Caco-2 (cell line): ENCODE measurements around the gene ZNF385C. TPM values are rescaled to one million over a fixed set of nuclear protein-coding genes. Genes with fewer than 3 reads are reported as not detected.

Experiments
- BruUV-seq: library from RNA; stranded (reverse); fragments of 400-500 nt; replicated peaks from 2 replicates; lab custom pipeline; 2021; lab: Mats Ljungman, UMichigan
- CTCF ChIA-PET: fragments of 300-600 bp; sonication (Branson Sonifier 250); formaldehyde crosslinking; loops from one replicate; lab custom pipeline; 2022; ENCODE audit warnings: antibody characterized with exemption; lab: Charles Lee
- POLR2A ChIA-PET: fragments of 300-600 bp; sonication (Branson Sonifier 250); formaldehyde crosslinking; loops from one replicate; lab custom pipeline; 2022; ENCODE audit warnings: antibody characterized with exemption; lab: Charles Lee
- DNase-seq, 2 experiments: peaks; one replicate each; pipeline versions ENCODE4 v3.0.0 to v3.0.0-alpha.2; 2020 to 2022
- H3K27me3 ChIP-seq: replicated peaks from 2 replicates; pipeline ENCODE4 v1.6.0; 2011; ENCODE audit warnings: low read length; ENCODE audit not compliant: control insufficient read depth, insufficient read depth
- H3K36me3 ChIP-seq: 2 replicates; pipeline ENCODE4 v1.5.1; 2011; ENCODE audit warnings: low read length; ENCODE audit not compliant: control insufficient read depth, insufficient read depth
- H3K4me1 ChIP-seq: fragments of 250-450 bp; sonication (Bioruptor Pico); 2 replicates; pipeline ENCODE4 v1.5.1; 2020; ENCODE audit warnings: mild to moderate bottlenecking
- H3K4me3 ChIP-seq: 2 replicates; pipeline ENCODE4 v1.5.1; 2011; ENCODE audit warnings: low read depth, mild to moderate bottlenecking, control low read depth, low read length
- H3K9me3 ChIP-seq: fragments of 250-450 bp; sonication (Bioruptor Pico); 2 replicates; pipeline ENCODE4 v1.5.1; 2020; ENCODE audit warnings: mild to moderate bottlenecking, moderate library complexity
- H3K27ac Mint-ChIP-seq: one replicate; pipeline ENCODE4 v1.8.0; 2022; ENCODE audit warnings: mixed read lengths; ENCODE audit not compliant: unreplicated experiment
- H3K27me3 Mint-ChIP-seq: one replicate; pipeline ENCODE4 v1.8.0; 2022; ENCODE audit warnings: mixed read lengths; ENCODE audit not compliant: insufficient read depth, unreplicated experiment
- H3K36me3 Mint-ChIP-seq: one replicate; pipeline ENCODE4 v1.8.0; 2022; ENCODE audit warnings: mild to moderate bottlenecking, mixed read lengths; ENCODE audit not compliant: insufficient read depth, unreplicated experiment
- H3K4me1 Mint-ChIP-seq: one replicate; pipeline ENCODE4 v1.8.0; 2022; ENCODE audit warnings: low read depth, mixed read lengths; ENCODE audit not compliant: unreplicated experiment
- H3K4me3 Mint-ChIP-seq: one replicate; pipeline ENCODE4 v1.8.0; 2022; ENCODE audit warnings: mild to moderate bottlenecking, moderate library complexity, mixed read lengths; ENCODE audit not compliant: unreplicated experiment
- H3K9me3 Mint-ChIP-seq: one replicate; pipeline ENCODE4 v1.8.0; 2022; ENCODE audit warnings: mixed read lengths; ENCODE audit not compliant: unreplicated experiment
- intact Hi-C: fragments of 100-400 bp; cut with micrococcal nuclease; formaldehyde crosslinking; loops from one replicate; pipeline ENCODE4 v1.10.0; 2022; ENCODE audit not compliant: unreplicated experiment
- total RNA-seq: library from RNA; stranded (reverse); gene quantifications from 2 replicates; pipeline ENCODE4 v1.2.3, GENCODE V29; 2022
- TF ChIP-seq, protein P1 (sequence below), 2 experiments: fragments of 200-600 bp in 1 of 2; IDR thresholded peaks; 1 replicate in 1 of 2; 2 replicates in 1 of 2; pipeline versions ENCODE4 v1.5.1 to v1.8.0; 2011 to 2022; ENCODE audit warnings: antibody characterized with exemption in 1 of 2, control low read depth in 1 of 2, inconsistent platforms in 1 of 2, low read depth in 1 of 2, low read length in 1 of 2, mild to moderate bottlenecking in 1 of 2, moderate library complexity in 1 of 2; ENCODE audit not compliant: insufficient read depth in 1 of 2, severe bottlenecking in 1 of 2, unreplicated experiment in 1 of 2

ZNF385C gene
- total RNA-seq, 1 experiment from 2014 or later: 1.5 TPM

DNA sequence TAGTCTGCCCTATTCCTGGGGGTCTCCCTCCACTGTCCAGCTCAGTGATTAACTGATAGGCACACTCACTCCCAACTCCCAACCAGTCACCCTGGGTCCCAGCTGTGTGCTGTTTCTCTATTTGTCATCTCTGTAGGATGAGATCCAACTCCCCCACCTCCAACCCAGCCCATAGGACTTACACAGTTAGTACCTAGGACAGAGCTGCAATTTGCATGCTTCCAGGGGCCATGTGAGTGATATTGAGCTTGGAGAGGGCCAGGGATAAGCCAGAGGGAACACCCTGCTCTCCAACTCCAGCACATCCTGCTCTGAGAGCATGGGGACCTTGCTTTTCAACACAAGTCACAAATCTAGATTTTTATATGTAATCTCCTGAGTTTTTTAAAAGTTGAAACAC is 56.7 kb downstream of the ZNF385C start:
- H3K27me3 Mint-ChIP-seq: no peaks in the 10 kb centered on the region
- no TSS peak for BruUV-seq
- peaks cover 1% of the 10 kb centered on the region for H3K36me3 ChIP-seq
- no peaks in the 10 kb centered on the region for H3K36me3 Mint-ChIP-seq
- intact Hi-C loops: no loop called here
- POLR2A ChIA-PET: no interaction called here
- H3K27me3 ChIP-seq: no peaks in the 10 kb centered on the region
- no peak overlapping the region for H3K27ac Mint-ChIP-seq
- no peaks in the 10 kb centered on the region for H3K4me1 Mint-ChIP-seq
- H3K4me3 ChIP-seq: no peak overlapping the region
- CTCF ChIA-PET: interaction anchor here (0.7 to 1.5 kb wide), 3 partner anchors 11 to 40 kb away, joined by 4 to 5 read pairs (median 4); no protein-coding TSS in a partner anchor
- no peak overlapping the region for H3K4me3 Mint-ChIP-seq
- H3K9me3 ChIP-seq: no peaks in the 10 kb centered on the region
- TF ChIP-seq, protein P1, sequence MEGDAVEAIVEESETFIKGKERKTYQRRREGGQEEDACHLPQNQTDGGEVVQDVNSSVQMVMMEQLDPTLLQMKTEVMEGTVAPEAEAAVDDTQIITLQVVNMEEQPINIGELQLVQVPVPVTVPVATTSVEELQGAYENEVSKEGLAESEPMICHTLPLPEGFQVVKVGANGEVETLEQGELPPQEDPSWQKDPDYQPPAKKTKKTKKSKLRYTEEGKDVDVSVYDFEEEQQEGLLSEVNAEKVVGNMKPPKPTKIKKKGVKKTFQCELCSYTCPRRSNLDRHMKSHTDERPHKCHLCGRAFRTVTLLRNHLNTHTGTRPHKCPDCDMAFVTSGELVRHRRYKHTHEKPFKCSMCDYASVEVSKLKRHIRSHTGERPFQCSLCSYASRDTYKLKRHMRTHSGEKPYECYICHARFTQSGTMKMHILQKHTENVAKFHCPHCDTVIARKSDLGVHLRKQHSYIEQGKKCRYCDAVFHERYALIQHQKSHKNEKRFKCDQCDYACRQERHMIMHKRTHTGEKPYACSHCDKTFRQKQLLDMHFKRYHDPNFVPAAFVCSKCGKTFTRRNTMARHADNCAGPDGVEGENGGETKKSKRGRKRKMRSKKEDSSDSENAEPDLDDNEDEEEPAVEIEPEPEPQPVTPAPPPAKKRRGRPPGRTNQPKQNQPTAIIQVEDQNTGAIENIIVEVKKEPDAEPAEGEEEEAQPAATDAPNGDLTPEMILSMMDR (IDR thresholded peaks at IDR 0.05; ENCODE audit: insufficient read depth in 1 of 2, low read depth in 1 of 2, low read length in 1 of 2, severe bottlenecking in 1 of 2, unreplicated experiment in 1 of 2): no peak
- no peaks in the 10 kb centered on the region for H3K9me3 Mint-ChIP-seq
- no peak for DNase-seq
- no peaks in the 10 kb centered on the region for H3K4me1 ChIP-seq

DNA sequence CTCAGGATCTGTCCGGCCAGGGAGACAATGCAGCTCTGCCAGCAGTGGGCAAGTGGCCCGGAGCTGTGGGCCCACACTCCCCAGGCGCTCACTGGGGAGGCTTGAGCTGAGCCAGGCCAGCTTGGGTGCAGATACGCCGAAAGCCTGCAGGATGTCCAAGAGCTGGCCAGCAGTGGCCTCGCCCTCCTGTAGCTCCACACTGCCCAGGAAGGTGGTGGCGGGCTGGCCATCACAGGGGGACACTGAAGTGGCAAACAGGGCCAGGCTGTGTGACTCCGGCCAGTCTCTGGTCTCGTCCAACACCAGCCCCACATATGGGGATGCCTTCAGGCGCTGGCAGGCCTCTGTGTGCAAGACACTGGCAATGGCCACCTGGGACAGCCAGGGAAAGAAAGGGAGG is 57.5 kb downstream of the ZNF385C start:
- H3K4me1 Mint-ChIP-seq: no peaks in the 10 kb centered on the region
- no peak for DNase-seq
- TF ChIP-seq, protein P1 (IDR thresholded peaks at IDR 0.05; ENCODE audit: insufficient read depth in 1 of 2, low read depth in 1 of 2, low read length in 1 of 2, severe bottlenecking in 1 of 2, unreplicated experiment in 1 of 2): no peak
- no TSS peak for BruUV-seq
- H3K9me3 Mint-ChIP-seq: no peaks in the 10 kb centered on the region
- no peak overlapping the region for H3K27ac Mint-ChIP-seq
- no peak overlapping the region for H3K4me3 Mint-ChIP-seq
- H3K27me3 Mint-ChIP-seq: no peaks in the 10 kb centered on the region
- H3K36me3 ChIP-seq: peaks cover 1% of the 10 kb centered on the region
- intact Hi-C loops: no loop called here
- no peaks in the 10 kb centered on the region for H3K9me3 ChIP-seq
- ChIA-PET CTCF (interaction anchor here (0.6 to 1.5 kb wide), 3 partner anchors 10 to 12 kb away, joined by 3 to 4 read pairs (median 4); no protein-coding TSS in a partner anchor), POLR2A (no interaction called here)
- no peak overlapping the region for H3K4me3 ChIP-seq
- no peaks in the 10 kb centered on the region for H3K27me3 ChIP-seq
- H3K36me3 Mint-ChIP-seq: no peaks in the 10 kb centered on the region
- no peaks in the 10 kb centered on the region for H3K4me1 ChIP-seq

DNA sequence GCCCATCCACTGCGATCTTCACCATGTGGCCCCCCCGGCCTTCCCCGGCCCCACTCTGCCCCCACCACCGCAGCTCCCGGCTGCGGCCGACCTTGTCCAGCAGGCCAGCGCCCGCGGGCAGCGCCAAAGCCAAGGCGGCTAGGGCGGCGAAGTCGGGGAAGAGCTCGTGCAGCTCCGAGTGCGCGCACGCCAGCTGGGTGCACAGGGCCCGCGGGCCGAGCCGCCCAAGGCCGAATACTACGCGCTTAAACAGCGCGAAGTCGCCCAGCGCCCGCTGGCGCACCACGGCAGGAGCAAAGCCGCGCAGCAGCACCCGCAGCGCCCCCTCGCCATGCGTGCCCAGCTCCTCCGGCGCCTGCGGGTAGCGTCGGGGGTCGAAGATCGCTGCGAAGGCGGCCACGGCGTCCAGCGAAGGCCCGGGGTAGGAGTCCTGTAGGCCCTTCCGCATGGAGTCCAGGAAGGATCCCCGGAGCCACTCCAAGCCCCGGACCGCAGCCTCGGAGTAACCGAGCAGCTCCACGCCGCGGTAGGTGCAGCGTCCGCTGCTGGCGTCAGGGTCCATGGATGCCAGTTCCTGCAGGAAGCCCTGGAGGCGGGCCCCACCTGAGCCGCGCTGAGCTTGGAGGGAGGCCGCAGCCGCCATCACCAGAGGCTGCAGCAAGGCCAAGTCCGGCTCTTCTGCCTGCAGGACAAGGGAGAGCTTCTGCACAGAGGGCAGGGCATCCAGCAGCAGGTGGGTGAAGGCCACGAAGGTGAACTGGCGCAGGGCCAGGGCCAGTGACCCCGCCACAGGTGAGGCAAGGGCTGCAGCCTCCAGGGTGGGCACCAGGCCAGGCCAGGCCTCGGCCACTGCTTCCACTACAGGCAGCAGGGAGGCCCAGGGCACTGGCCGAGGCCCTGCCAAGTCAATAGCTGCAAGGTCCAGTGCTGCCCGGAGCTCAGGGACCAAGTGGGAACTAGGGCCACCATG is 58.2 kb downstream of the ZNF385C start:
- Histone ChIP-seq H3K36me3 (peaks cover 1% of the 10 kb centered on the region), H3K4me1 (no peaks in the 10 kb centered on the region), H3K4me3 (no peak overlapping the region), H3K9me3 (no peaks in the 10 kb centered on the region), H3K27me3 (no peaks in the 10 kb centered on the region)
- ChIA-PET POLR2A (interaction anchor here (0.5 kb wide), 1 partner anchor 22 kb away, joined by 4 read pairs; no protein-coding TSS in a partner anchor), CTCF (no interaction called here)
- Mint-ChIP-seq H3K27ac (no peak overlapping the region), H3K27me3 (no peaks in the 10 kb centered on the region), H3K4me3 (no peak overlapping the region), H3K4me1 (no peaks in the 10 kb centered on the region), H3K9me3 (no peaks in the 10 kb centered on the region), H3K36me3 (no peaks in the 10 kb centered on the region)
- DNase-seq: no peak
- intact Hi-C loops: no loop called here
- TF ChIP-seq, protein P1 (IDR thresholded peaks at IDR 0.05; ENCODE audit: insufficient read depth in 1 of 2, low read depth in 1 of 2, low read length in 1 of 2, severe bottlenecking in 1 of 2, unreplicated experiment in 1 of 2): no peak
- no TSS peak for BruUV-seq
